ENCODE data around the gene OMP.

DNA sequence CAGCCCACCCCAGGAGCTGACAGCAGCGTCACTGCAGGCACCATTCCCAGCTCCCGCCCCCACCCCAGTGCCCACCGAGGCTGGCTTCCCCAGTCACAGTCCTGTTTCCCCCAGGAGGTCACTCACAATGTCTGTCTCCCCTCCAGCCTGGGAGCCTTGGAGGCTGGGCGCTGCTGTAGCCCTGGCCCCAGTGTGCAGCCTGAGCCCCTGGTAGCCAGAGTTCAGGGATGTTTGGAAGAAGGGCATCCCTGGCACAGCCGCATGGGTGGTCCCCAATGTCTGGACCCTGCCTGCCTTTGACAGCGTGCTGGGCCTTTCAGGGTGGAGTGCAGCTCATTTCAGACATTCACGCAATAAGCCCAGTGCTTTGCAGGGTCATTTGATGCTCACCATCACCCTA, 31.6 kb upstream of the OMP start:
- TF ChIP-seq, protein P1, sequence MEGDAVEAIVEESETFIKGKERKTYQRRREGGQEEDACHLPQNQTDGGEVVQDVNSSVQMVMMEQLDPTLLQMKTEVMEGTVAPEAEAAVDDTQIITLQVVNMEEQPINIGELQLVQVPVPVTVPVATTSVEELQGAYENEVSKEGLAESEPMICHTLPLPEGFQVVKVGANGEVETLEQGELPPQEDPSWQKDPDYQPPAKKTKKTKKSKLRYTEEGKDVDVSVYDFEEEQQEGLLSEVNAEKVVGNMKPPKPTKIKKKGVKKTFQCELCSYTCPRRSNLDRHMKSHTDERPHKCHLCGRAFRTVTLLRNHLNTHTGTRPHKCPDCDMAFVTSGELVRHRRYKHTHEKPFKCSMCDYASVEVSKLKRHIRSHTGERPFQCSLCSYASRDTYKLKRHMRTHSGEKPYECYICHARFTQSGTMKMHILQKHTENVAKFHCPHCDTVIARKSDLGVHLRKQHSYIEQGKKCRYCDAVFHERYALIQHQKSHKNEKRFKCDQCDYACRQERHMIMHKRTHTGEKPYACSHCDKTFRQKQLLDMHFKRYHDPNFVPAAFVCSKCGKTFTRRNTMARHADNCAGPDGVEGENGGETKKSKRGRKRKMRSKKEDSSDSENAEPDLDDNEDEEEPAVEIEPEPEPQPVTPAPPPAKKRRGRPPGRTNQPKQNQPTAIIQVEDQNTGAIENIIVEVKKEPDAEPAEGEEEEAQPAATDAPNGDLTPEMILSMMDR (IDR thresholded peaks at IDR 0.05) = no peak
- TF ChIP-seq POLR2AphosphoS5 (IDR thresholded peaks at IDR 0.05) (no peak), POLR2A (IDR thresholded peaks at IDR 0.05) (no peak), EP300 (IDR thresholded peaks at IDR 0.05) (no peak)
